Measurements from ENCODE around the gene DHCR24.

Gene DHCR24

DNA sequence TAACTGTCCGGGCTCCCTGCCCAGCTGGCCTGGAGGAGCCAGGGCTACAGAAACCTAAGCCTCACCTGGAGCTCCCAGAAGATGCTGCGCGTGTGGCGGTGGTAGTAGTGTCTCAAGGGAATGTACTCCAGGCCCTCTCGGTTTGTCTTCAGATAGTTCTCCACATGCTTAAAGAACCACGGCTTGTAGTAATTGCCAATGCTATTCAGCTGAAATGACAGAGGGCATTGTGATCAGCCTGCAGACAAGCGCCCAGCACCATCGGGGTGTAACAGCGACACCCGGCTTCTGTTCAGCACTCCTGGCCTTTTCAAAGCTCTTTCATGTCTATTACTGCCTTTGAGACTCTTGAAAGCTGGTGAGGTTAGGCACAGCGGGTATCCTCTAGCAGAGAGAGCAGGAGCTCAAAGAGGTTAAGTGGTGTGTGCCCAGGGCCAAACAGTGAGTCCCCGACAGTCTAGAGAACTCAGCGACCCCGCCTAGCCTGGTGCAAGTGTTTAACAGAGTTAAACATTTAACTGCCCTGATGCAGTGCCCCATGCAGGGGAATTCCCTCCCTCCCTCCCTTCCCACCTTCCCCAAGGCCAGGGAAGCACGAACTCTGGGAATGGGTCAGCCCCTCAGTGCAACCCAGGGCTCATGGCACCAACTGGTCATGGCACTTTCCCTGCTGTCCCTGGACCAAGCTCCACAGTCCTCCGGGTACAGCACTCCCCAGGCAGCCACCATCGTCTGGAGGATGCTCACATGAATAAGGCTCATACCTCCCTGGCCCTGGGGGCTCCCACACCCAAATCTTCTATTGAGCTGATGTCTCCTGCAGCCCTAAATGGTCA is 21.5 kb downstream of the DHCR24 start:
- no peak for DNase-seq (ENCODE audit: low read depth in 2 of 3, low spot score in 1 of 3)

DNA sequence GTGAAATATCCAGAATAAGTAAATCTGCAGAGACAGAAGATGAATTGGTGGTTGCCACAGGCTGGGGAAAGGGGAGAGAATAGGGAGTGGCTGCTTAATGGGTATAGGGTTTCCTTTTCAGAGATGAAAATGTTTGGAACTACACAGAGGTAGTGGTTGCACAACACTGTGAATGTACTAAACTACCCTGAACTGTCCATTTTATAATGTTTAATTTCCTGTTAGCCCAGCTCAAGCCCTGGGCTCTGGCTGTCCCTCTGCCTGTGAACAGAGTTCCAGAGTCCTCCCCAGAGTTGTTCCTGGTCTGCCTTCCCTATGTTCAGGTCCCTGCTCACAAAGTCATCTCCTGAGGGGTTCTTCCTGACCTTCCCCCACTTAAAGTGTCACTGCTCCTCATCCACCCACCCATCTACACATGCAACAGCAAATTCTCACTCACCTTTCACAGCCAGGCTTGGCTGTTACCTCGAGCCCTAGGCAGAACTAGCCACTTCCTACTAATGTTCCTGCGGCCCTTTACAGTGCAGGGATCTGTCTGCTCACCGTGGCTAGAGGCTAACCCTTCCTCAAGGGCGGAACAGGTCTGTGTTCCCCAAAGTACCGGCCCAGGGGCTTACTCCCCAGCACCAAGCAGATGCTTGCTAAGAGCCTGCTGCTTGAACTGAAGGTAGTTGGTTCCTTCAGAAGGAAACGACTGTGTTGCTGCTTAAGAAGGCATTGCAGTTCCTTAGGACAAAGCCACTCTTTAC is 22.4 kb downstream of the DHCR24 start:
- no peak for DNase-seq (ENCODE audit: low read depth in 2 of 3, low spot score in 1 of 3)

DNA sequence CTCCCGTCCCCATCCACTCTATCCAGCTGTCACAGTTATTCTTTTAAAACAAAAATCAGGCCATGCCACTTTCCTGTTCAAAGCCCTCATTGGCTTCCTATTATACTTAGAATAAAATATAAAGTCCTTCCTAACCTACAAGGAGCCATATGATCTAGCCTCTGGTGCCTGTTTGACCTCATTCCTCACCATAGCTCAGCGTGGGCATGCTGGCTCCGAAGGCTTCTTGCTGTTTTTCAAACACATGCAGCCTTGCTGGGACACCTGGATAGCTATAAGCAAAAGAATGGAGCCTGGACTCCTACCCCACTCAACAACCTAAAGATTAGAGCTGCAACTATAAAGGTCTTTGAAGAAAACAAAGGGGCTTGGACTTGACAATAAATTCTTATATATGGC is 23.7 kb downstream of the DHCR24 start:
- no peak for DNase-seq (ENCODE audit: low read depth in 2 of 3, low spot score in 1 of 3)

DNA sequence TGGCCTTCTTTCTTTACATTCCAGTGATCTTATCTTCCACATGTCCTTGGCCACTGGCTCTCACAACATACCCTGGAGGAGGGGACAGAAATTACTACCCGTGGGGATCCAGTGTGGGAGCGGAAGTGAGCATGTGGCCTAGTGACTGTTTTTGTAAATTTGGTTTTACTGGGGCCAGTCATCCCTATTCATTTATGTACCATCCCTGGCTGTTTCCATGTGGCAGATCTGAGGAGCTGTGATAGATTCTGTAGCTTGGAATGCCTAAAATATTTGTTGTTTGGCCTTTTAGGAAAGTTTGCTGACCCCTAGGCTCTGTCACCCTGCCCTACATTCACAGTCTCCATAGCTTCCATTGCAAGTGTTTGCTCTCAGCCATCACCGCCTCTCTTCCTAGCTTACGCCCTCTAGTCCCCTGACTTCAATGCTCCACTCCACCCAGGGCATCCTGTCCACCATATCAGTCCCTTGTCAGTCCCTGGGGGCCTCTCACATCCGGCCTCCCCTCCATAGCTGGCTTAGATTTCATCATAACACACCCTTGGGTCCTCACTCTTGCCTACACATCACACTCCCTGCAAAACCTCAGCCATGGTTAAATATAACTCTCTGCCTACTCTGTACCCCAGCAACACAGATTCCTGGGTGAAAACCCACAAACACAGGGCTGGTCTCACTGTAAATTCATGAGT is 25.8 kb downstream of the DHCR24 start:
- no peak for DNase-seq (ENCODE audit: low read depth in 2 of 3, low spot score in 1 of 3)

DNA sequence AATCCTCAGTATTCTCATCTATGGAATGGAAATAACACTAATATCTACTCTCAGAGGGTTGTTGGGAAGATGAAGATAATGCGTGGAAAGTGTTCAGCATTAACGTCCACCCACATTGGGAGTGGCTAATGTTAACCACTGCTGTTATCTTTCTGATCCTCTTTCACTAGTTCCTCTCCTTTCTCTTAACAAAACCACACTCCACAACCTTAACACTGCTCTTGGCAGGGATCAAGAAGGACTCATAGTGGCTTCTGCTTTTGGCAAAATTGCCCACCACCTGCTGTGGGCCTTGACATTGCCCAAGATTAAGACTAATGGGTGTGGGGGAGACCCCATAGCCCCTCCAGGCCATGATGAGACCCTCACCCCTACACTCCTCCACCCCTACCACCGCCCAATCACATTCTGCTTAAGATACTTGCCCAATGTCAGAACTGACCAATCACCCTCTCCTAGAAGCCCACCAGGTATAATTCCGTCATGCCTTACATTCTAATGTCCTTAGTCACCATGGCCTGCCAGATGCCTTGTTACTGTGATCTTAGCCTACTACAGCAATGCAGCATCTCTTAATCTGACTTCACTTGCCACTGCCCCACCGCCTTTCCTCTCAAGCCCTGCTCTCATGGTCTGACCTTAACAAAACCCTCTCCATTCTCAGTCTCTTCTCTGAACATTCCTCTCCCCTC is 27.1 kb downstream of the DHCR24 start:
- no peak for DNase-seq (ENCODE audit: low read depth in 2 of 3, low spot score in 1 of 3)

DNA sequence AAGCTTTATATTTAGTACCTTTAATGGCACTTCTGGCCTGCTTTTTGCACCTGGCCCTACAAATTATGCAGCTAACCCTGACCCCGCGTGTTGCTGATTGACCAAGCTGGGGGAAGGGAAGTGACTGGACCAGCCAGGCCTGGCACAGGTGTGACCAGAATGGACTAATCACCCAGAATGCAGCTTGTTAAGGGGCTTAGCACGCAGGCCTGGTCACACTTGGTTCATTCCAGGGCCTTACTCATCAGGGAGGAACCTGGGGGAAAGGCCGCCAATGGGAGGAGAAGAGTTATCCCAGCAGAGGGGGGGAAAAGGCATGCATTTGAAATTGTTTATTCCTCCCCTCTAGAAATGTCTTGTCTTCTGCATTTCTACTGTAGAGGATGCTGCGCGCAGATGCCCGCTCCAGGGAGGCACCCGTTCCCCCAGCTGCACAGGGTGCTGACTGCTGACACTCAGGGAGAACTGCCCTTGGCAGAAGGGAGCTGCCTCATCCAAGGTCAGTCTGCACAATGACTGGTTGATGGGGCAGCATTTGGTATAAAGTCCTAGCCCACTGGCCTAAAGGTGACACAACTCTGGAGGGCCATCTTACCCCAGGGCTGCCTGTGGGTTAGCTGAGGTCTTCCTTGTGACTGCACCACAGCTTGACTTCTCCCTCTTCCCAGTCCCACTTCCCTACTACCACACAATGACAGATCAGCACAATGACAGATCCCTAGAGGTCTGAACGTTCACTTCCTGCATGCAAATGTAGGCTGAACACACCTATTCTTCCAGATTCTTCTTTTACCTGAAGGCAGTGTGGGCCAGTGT is 29.0 kb downstream of the DHCR24 start:
- DNase-seq (ENCODE audit: low read depth in 2 of 3, low spot score in 1 of 3) = no peak

DNA sequence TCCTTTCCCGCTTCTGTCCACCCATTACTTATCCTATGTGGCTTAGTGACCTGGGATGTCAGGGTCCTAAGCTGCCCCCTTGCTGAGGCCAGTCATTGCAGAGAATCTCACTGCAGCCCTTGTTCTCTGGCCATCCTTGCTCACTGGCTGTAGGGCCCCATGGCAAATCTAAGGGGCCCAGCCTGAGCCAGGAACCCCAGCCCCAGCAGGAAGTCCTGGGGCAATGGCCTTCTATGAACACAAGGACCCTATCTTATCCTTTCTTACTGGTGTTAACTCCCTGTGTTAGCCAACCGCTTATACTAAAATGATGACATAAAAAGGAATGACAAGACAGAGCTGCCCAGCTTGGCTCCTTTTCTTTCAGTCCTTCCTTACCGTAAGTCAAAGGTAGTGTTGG is 29.9 kb downstream of the DHCR24 start:
- DNase-seq (ENCODE audit: low read depth in 2 of 3, low spot score in 1 of 3) = no peak

DNA sequence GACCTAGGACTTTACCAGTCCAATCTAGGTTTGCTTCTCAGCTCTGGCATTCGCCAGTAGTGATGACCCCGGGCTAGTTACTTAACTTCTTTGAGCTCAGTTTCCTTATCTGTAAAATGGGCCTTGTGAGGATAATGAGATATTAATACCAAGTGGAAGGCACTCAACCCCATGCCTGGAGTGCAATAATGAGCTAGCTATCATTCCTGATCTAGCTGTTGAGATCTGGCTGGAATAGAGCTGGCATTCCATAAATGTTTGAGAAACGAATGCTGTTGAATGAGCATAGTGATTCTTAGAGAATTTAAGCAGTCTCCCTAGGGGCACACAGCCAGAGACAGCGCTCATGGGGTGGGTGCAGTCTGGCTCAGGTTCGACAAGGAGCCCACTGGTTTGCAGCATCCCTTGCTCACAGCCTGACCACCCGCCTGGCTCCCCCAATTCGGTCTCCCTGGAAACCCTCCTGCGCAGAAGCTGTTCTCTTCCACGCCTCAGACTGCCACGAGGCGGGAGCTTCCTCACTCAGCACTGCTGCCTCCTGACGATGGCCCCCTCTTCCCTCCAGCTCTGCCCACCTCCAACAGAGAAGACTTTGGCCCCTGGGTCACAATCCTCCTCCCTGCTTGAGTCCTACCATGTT is 32.5 kb downstream of the DHCR24 start:
- no peak for DNase-seq (ENCODE audit: low read depth in 2 of 3, low spot score in 1 of 3)

DNA sequence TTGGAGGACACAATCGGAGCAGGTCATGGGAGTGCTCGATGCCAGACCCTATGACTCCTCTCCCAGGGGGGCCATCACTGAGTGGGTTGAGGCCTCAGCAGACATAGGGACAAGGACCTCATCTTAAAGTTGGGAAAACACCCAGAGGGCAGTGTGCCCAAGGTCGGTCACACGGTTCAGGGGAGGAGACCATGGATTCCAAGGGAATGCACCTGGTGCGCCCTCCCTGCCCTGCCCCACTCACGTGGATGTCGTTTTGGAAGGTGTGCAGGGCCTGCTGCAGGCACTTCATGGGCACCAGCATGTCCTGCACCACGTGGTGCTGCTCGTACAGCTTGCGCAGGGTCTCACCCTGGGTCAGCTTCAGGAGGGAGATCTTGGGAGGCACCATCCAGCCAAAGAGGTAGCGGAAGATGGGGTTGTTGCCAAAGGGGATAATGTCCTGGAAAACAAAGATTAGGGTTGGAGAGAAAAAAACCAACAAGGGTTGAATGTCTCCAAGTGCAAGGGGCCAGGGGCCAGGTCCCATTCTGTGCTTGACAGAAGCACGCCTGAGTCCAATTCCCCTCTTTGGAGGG is 33.1 kb downstream of the DHCR24 start:
- no peak for DNase-seq (ENCODE audit: low read depth in 2 of 3, low spot score in 1 of 3)

DNA sequence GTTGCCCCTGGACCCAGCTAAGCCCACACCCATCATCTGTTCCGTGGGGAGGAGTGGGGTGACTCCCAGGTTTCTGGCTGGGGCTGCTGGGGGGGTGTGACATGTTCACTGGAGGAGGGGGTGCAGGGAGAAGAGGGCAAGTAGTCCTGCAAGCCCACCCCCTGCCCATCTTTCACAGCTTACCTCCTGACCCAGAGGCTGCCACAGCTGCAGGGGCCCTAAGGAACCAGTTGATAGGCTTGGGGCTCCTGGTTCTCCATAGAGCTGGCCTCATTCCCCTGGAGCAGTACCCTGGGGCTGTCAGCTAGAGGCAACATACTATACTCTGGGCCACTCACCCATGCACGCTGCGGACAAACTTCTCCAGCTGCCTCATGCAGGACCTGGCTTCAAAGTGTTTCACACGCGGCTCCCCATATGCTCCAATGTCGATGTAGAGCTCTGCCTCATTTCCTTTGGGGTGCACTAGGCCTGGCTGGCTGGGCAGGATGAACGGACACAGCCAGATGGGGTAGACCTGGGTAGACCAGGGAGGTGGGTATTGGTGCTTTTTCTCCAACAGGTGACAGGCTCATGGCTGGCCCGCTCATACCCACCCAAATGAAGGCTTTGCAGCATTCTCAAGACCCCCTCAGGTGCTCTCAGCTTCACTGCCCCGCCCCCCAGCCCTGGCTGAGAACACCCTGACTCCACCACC is 33.8 kb downstream of the DHCR24 start:
- no peak for DNase-seq (ENCODE audit: low read depth in 2 of 3, low spot score in 1 of 3)

DNA sequence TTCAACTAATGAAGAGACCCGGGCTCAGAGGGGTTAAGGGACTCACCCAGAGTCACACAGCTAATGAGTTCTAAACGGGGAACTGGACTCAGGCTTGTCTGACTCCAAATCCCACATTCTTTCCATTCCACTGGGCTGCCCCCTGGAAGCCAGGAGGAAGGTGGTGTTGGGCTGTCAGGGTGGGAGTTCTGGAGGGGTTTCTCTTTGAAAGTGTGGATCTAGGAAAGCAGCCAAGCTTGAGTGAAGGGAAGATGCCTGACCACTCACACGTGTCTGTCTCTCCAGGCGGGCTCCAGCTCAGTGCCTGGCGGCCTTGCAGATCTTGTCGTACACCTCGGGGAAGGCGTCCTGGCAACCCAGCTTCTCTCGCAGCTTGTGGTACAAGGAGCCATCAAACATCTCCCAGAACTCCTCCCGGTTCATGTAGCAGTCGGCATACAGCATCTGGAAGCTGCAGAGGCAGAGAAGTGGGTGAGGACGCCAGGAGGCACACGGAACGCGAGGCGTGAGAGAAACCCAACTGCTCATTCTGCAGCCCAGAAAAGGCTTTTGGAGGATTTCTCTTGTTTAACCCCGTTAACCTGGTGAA is 35.0 kb downstream of the DHCR24 start:
- no peak for DNase-seq (ENCODE audit: low read depth in 2 of 3, low spot score in 1 of 3)

DNA sequence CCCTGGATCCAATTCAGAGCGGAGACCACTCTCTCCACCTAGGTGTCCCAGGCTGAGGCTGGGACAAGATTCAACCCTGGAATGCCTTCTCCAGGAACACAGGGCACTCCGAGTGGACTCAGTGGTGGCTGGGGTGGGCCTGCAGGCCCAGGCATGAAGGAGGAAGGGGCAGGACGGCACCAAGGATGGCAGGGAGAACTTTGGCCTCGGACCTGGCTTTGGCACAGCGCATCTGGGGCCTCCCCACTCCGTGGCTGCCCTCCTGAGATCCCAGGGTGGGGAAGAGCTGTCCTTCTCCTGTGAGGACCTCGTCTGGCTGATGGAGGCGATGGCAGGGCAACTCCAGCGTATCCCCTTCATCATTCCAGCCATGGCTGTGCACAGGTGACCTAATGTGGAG is 35.6 kb downstream of the DHCR24 start:
- DNase-seq (ENCODE audit: low read depth in 2 of 3, low spot score in 1 of 3) = no peak

DNA sequence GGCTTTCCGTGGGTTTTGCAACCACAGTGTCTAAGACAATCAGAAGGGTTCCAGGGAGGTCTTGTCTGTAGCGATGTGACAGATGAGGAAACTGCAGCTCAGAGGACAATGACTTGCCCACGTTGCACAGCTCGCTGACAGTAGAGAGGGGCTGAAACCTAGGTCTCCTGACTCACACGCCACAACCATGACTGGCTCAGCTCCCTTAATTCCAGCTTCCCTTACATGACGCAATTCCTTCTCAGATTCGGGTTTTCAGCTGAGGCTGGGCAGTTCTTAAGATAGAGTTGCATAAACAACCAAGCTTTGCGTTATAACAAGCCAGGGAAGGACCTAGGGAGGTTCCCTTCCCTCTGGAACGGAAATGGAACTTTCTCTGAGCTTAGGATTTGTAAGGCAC is 36.3 kb downstream of the DHCR24 start:
- no peak for DNase-seq (ENCODE audit: low read depth in 2 of 3, low spot score in 1 of 3)

DNA sequence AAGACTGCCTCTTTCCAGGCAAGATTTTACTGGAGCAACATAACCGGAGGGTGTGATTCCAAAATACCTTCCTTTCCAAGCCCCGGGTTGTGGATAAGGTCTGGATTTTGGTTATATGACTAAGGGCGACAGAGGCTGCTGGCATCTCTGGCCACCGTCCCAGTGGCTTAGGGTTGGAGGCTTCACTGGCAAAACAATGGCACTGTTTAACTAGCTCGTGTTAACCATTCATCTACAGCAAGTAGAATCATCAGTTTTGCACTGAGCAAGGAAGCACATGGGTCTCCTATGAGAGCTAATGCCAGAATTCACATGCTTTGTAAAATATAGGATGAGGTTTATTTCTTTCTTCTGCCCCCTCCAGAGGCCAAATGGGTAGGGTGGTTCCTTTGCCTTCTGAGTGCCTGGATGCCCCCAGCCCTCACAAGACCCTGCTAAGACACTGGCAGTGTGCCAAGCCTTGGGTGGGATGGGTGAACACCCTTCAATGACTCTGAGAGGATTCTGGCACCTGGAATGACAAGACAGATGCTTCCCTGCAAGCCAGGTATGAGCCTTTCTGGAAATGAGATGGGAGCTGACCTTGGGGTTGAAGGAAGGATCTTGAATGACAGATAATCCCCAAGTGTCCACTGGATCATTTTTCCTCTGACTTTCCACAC is 36.8 kb downstream of the DHCR24 start:
- DNase-seq (ENCODE audit: low read depth in 2 of 3, low spot score in 1 of 3) = no peak

DNA sequence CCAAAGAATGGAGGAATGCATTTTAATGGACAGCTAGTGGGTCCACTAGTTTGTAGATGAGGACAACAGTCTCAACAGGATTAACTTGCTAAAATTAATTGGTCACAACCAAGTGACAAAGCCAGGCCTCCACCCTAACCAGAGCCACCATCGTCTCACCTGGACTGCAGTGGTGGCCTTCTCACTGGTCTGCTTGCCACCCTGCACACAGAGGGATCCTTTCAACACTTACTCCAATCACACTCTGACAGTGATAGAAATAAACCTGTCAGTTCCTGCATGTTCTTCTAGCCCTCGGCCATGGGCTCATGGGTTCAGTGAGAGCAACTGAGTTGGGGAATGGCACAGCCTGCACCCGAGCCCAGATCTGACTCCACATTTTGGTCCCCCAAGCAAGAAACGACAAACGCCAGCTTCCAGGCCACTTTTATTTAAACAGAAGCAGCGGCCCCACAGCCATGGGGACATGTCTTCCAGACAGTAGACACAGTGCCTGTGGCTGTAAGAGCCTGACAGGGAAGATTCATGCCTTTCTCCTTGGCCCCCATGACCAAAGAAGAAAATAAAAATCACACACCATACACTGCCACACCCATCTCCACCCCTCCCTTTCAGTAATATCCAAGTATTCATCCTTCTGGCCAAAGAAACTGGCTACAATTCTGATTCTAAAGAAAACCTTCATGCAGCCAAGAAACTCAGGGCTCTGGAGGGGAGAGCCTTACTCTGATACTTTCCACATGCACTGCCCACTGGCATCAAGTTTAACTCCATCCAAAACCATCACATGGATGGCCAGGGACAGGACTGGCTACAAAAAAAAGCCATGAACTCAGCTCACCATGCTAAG is 37.6 kb downstream of the DHCR24 start:
- DNase-seq (ENCODE audit: low read depth in 2 of 3, low spot score in 1 of 3) = no peak

DNA sequence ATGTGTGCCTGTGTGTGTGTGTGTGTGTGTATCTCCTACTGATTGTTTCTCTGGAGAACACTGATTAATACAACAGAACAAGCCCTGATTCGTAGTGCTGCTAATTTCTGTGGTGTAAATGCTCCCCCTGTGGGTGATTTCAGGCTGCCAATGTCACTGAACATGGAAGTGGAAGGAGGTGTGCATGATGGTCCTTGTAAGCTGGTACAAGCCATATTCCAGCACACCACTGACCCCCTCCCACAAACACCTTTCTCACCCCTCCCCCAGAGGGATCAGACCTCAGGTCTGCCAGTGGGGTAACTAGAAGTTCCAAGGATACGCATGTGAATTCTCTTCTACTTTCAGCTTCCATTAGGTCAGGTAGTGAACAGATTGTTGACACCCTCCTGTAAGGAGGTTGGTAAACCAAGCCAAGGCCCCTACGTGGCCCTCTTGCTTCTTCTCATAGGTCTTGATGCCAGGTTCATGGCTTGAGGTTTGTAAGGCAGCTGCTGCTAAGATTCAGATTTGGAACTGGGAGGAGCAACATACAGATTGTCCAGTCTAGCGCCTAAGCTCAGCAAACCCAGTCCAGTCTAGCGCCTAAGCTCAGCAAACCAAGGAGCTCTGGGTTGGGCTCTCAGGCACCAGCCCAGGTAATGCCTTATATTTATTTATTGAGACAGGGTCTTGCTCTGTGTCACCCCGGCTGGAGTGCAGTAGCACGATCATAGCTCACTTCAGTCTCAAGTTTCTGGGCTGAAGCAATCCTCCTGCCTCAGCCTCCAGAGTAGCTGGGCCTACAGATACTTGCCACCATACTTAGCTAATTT is 38.7 kb downstream of the DHCR24 start:
- no peak for DNase-seq (ENCODE audit: low read depth in 2 of 3, low spot score in 1 of 3)

All from stimulated activated CD4-positive, alpha-beta T cell treated with anti-CD3 and anti-CD28 coated beads, Interleukin-12 subunit alpha, Interleukin-12 subunit beta, amount 100 ng/mL, for 48 hours (primary cell).